HG03066 (cell line): ENCODE data around the gene LHX3.
"Not testable (repeated sequence)": the region's sequence is repeated elsewhere in the genome, so short reads cannot be mapped to it uniquely, and the experiment has no call there.

Source experiments
- ATAC-seq: cut with Tn5 transposase; IDR thresholded peaks from one replicate; pipeline ENCODE4 v1.9.1; 2021; ENCODE audit warnings: low read depth; ENCODE audit not compliant: unreplicated experiment

LHX3 gene

GRCh38 chr9:136157477-136158265, 47.3 kb downstream of the LHX3 start:
- ATAC-seq, result no peak

- ATAC-seq, result no peak
Measured at GRCh38 chr9:136156209-136157120, 48.5 kb downstream of the LHX3 start.

GRCh38 chr9:136155576-136155975, 49.4 kb downstream of the LHX3 start:
- no peak for ATAC-seq

GRCh38 chr9:136154943-136155342, 50.0 kb downstream of the LHX3 start:
- no peak for ATAC-seq

GRCh38 chr9:136153381-136154065, 51.4 kb downstream of the LHX3 start:
- ATAC-seq, result no peak

- ATAC-seq, result no peak
Measured at GRCh38 chr9:136152931-136153330, 52.0 kb downstream of the LHX3 start.

GRCh38 chr9:136152543-136152866, 52.4 kb downstream of the LHX3 start:
- no peak for ATAC-seq

GRCh38 chr9:136151848-136152542, 52.9 kb downstream of the LHX3 start:
- no peak for ATAC-seq

GRCh38 chr9:136151214-136151804, 53.6 kb downstream of the LHX3 start:
- no peak for ATAC-seq

GRCh38 chr9:136150664-136151213, 54.2 kb downstream of the LHX3 start:
- ATAC-seq, result not testable (repeated sequence)

GRCh38 chr9:136149853-136150252, 55.1 kb downstream of the LHX3 start:
- no peak for ATAC-seq

- no peak for ATAC-seq
Measured at GRCh38 chr9:136149337-136149736, 55.6 kb downstream of the LHX3 start.

- no peak for ATAC-seq
Measured at GRCh38 chr9:136148766-136149165, 56.2 kb downstream of the LHX3 start.

GRCh38 chr9:136147890-136148714, 56.8 kb downstream of the LHX3 start:
- ATAC-seq, result no peak

GRCh38 chr9:136147038-136147889, 57.7 kb downstream of the LHX3 start:
- no peak for ATAC-seq
